Limb (tissue), 2 donors: ENCODE measurements around the gene CTAG1A.
"Not testable (repeated sequence)": the region's sequence is repeated elsewhere in the genome, so short reads cannot be mapped to it uniquely, and the experiment has no call there.

Experiments used
- DNase-seq, 2 donors: peaks; one replicate each; pipeline ENCODE4 v3.0.0-alpha.2; 2016; ENCODE audit errors: extremely low spot score in 2 of 2

CTAG1A gene

DNA sequence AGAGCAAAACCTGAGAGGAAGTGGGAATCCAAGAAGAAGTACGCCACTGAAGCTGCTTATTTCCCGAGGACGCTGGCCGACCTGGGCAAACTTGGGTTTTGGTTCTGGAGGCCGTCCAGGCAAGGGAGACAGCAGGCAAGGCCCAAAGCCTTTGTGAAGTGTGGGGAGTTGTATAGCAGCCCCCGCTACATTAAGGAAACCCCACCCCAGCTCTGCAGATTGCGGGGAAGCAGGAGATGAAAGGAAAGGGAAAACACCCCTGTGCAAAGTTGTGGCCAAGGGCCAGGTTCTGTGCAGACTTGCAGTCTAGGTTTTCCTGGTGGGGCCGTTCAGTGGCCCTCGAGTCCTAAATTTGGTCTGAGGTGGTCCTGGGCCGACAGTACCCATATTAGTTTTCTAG lies 11.9 kb upstream of the CTAG1A start:
- not testable (repeated sequence) for DNase-seq

DNA sequence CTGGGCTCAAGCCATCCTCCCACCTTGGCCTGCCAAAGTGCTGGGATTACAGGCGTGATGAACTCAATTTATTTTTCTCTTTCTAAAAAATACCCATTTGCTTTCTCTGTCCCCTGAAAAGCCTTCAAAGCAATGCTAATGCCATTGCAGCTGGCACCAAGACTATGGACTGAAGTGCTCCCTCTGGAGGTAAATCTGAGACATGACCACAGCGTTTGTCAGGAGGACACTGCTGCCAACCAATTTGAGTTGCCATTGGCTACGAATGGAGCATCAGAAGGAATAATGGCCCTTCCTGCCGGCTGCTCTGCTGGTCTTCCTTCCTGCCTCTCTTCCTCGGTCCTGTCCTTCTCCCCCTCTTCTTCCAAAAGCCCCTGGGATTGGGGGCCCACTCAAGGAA lies 9.9 kb upstream of the CTAG1A start:
- not testable (repeated sequence) for DNase-seq

GRCh38 chrX:154582994-154583393 lies 1.9 kb upstream of the CTAG1A start:
- DNase-seq, result not testable (repeated sequence)

- not testable (repeated sequence) for DNase-seq
Observed at GRCh38 chrX:154590415-154590814, 5.5 kb downstream of the CTAG1A start.

DNA sequence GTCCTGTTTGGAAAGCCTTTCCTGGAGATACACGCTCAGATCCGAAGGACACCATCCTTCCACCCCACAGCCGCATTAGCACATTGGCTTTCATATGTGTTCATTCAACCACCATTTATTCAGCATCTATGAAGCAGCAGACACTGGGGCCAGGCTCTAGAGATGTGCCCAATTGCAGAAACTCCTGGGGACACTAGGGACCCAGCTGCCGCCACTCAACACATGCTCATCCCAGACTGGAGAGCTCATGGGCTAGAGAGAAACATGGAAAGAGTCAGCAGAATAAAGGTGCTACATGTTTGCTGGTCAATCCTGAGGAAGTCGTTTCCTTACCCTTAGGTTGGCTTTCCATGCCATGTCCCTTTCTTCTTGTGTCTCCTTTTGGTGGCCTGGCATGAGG lies 7.6 kb downstream of the CTAG1A start:
- no peak for DNase-seq

DNA sequence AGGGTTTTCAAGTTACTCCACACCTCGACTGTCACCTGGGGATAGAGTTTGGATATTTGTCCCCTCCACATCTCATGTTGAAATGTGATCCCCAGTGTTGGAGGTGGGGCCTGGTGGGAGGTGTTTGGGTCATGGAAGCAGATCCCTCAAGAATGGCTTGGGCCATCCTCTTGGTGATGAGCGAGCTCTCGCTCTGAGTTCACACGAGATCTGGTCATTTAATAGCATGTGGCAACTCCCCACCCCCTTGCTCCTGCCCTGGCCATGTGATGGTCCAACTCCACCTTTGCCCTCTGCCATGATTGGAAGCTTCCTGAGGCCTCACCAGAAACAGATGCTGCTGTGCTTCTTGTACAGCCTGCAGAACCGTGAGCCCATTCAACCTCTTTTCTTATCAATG lies 8.3 kb downstream of the CTAG1A start:
- DNase-seq, result no peak

- no peak for DNase-seq
Observed at GRCh38 chrX:154594491-154594890, 9.6 kb downstream of the CTAG1A start.

DNA sequence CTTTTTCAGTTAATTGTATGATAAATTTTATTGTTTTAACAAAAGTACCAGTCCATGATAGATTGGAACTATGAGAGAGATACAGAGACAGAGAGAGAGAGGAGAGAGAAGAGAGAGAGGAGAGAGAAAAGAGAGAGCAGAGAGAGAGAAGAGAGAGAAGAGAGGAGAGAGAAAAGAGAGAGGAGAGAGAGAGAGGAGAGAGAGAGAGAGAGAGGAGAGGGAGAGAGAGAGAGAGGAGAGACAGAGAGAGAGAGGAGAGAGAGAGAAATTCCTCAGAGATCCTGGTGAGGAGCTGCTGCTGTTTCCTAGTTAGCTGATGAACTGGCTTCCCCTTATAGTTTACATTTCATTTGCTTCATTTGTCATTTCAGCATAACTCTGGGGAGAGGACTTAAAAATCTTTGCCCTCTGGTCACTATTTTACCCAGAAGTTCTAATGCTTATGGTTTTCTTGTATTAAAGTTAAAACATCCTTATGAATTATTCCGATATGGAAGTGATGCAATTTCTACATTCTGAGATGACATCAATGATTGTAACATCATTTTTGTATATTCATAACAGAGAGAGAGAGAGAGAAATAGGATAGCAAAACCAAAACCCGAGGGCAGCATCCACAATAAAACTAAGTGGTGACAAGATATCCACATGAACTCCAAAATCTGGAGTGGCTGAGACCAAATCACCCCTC lies 10.8 kb downstream of the CTAG1A start:
- no peak for DNase-seq

GRCh38 chrX:154596290-154596929 lies 11.5 kb downstream of the CTAG1A start:
- DNase-seq, result peak in 1 of 2 donors; percentile 31

DNA sequence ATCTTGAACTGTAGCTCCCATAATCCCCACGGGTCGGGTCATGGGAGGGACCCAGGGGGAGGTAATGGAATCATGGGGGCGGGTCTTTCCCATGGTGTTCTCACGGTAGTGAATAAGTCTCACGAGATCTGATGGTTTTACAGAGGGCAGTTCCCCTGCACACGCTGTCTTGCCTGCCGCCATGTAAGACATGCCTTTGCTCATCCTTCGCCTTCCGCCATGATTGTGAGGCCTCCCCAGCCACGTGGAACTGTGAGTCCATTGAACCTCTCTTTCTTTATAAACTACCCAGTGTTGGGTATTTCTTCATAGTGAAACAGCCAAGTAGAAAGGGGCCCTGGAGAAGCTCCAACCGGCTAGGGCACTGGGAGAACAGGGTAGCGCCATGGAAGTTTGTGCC lies 12.3 kb downstream of the CTAG1A start:
- DNase-seq, result no peak

DNA sequence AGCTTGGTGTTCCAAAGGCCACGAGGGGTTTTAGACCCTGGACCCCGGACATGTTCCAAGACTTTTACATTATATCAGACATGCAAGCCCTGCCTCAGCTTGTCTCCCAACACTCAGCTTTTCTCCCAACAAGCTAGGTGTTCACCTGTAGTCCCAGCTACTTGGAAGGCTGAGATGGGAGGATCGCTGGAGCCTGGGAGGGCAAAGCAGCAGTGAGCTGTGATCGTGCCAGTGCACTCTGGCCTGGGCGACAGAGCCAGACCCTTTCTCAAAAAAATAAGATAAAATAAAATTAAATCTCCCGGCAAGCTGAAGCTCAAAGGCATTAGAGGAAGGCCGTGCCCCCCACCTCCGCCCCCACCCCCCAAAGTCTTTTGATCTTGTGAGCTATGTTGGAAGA lies 13.7 kb downstream of the CTAG1A start:
- DNase-seq, result no peak

DNA sequence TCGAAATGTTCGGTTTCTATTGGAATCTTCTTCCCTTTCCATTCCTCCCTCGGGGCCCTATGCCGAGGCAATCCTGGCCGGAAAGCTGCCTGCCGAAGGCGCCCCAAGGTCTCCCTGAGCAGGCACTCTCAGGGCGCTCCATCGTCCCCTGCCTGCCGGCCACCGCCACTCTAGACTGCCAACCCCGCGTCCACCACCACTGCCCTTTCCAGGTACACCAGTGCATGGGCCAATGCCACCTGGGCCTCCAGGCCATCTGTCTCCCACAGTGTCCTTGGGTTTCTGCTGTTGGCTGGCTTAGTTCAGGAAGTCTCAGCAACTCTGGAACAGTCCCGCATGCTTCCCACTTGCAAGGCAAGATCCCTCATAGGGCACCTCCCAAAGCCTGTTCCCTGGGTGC lies 14.6 kb downstream of the CTAG1A start:
- no peak for DNase-seq

DNA sequence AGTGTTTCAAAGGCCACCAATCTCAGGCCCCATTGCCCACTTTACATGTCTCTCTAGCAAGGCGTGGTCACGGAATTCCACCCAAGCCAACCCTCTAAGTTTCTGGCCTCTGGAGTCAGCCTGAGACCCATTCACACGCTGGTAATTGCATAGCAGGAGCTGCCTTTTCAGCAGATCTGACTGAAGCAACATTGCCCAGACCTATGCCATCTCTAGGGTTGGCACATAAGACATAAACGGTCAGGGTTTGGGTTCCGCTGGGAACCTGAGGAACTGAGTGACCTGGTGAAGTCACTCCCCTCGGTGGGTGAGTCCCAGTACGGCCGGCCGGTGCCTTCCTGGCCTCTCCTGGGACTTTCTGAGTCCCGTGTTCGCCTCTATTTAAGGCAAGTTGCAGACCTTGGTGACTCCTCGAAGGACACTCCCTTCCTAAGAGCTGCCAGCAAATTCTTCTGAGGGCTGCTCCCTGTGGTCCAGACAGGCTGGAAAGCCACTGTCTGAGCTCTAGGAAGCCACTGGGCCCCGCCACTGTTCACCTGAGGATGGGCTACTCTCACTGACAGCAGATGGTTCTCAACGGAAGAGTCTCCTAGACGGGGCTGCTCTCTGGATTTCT lies 15.9 kb downstream of the CTAG1A start:
- no peak for DNase-seq

DNA sequence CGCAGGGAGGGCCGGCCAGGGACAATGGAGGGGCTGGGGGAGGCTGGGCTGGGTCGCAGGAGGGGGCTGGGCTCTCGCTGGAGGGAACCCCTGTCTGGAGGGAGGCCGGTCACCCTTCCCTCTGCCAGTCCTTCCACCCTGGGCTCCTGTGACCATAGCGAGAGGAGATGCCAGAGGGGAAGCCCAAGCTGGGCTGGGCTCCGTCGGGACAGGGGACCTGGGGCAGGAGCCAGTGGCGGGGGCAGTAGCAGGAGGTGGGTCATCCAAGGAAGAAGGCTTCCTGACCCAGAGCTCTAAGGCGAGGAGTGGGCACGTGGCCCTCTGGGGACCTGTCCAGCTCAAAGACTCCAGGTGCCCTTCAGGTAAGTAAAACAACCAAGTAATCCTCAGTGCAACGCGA lies 17.3 kb downstream of the CTAG1A start:
- DNase-seq, result no peak

DNA sequence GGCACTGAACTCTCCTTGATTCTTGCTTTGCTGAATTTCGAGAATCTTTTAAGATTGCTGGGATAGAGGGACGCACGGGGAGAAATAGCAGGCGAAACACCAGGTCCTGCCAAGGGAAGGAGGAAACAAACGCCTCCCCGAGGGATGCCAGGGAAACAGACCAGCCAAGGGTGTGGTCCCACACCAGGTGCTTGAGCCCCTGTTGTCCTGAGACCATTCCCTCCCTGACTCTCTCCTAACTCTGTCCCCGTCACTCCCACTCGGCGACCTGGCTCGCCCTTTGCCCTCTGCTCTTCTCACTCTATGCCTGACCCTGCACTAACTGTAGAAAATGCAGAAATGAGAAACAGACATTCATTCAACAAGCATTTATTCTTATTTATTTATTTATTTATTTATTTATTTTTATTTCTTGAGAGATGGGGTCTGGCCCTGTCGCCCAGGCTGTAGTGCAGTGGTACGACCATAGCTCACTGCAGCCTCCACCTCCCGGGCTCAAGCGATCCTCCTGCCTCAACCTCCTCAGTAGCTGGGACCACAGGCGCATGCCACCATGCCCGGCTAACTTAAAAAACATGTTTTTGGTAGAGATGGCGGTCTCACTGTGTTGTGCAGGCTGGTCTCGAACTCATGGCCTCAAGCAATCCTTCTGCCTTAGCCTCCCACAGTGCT lies 18.0 kb downstream of the CTAG1A start:
- no peak for DNase-seq

DNA sequence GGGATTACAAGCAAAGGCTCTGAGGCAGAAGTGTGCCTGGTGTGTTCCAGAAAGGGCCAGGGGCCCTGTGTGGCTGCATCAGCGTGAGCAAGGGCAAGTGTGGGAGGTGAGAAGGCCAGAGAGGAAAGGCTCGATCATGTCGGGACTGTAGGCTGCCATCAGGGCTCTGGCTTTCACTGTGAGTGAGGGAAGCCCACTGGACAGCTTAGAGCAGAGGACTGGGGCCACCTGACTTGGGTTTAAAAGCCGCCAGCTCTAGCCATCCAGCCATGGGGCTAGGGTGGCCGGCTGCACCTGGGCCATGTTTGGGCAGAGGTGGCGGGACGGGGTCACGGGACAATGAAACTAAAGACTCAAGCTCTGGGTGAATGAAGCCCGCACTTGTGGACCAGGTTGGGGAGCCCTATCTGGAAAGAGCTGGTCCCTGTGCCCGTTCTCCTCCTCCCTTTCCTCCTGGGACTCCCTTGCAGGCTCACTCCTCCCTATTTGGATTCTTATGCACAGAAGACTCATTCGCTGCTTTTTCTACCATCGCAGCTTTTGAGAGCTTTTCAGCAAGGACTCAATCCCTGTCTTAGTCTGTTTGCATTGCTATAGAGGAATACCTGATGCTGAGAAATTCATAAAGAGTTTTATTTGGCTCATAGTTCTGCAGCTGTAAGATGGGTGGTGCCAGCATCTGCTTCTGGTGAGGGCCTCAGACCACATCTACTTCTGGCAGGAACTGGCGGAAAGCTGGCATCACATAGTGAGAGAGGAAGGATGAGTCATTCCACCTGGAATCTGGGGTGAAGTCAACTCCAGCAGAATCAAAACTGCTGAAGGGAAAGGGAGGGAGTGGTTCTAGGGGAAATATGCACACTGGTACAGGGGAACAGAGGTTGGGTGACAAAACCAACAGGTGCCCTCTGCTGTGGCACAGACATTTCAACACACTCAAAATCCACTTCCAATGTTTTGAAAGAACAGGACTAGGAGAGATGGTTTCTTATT lies 18.8 kb downstream of the CTAG1A start:
- DNase-seq, result peak in 1 of 2 donors; percentile 3

GRCh38 chrX:154605566-154605965 lies 20.6 kb downstream of the CTAG1A start:
- DNase-seq, result no peak

- no peak for DNase-seq
Observed at GRCh38 chrX:154607370-154607769, 22.4 kb downstream of the CTAG1A start.

GRCh38 chrX:154607976-154608375 lies 23.0 kb downstream of the CTAG1A start:
- DNase-seq, result not testable (repeated sequence)

DNA sequence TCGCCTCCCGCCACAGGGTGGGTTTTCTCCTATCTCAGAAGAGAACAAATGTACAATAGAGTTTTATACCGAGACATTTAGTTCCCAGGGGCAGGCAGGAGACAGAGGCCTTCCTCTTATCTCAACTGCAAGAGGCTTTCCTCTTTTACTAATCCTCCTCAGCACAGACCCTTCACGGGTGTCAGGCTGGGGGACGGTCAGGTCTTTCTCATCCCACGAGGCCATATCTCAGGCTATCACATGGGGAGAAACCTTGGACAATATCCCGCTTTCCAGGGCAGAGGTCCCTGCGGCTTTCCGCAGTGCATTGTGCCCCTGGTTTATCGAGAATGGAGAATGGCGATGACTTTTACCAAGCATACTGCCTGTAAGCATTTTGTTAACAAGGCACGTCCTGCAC lies 23.9 kb downstream of the CTAG1A start:
- DNase-seq, result not testable (repeated sequence)

DNA sequence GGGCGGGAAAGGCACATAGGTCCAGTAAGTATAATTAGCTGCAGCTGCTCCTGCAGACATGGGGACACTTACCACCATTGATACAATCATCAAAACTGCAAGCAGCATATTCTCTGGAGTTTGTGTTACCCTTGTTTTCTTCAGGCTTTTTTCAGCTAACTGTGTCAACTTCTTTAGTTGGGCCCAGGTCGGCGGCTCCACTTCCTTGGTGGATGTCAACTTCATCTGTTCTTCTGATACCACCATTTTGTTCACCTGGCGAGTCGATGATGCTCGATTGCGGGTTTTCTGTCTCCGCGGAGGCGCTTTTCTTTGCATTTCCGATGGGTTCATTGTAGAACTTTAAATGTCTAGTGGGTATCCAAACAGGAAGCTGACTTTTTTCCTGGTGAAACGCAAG lies 26.2 kb downstream of the CTAG1A start:
- DNase-seq, result not testable (repeated sequence)
